Gastrocnemius medialis (tissue), 4 donors: ENCODE results near the gene RPUSD3. TPM values are rescaled to one million over a fixed set of nuclear protein-coding genes. Genes with fewer than 3 reads are reported as not detected.

Experiments
- ATAC-seq, 2 donors: fragments of 150-250 bp; one replicate each; pipeline ENCODE4 v1.9.1; 2016
- DNase-seq, 2 donors: peaks; one replicate each; pipeline ENCODE4 v3.0.0-alpha.2; 2019
- H3K27ac ChIP-seq, 4 donors: fragments of 200-600 bp; sonication (generic); 1 replicate in 1 of 4; 2 replicates in 3 of 4; pipeline ENCODE4 v1.5.1; 2016 to 2018; ENCODE audit warnings: mild to moderate bottlenecking in 2 of 4, moderate library complexity in 1 of 4
- H3K27me3 ChIP-seq, 3 donors: fragments of 200-600 bp; sonication (generic) in 2 of 3; 1 replicate in 1 of 3; 2 replicates in 2 of 3; pipeline versions ENCODE4 v1.5.1 to v1.6.0; 2016 to 2019; ENCODE audit warnings: mild to moderate bottlenecking in 1 of 3, moderate library complexity in 1 of 3
- H3K36me3 ChIP-seq, 2 donors: fragments of 200-600 bp; sonication (generic) in 1 of 2; one replicate each; pipeline ENCODE4 v1.5.1; 2017 to 2018
- H3K4me1 ChIP-seq, 2 donors: fragments of 200-600 bp; sonication (generic) in 1 of 2; one replicate each; pipeline ENCODE4 v1.5.1; 2016 to 2017; ENCODE audit warnings: mild to moderate bottlenecking in 2 of 2
- H3K4me3 ChIP-seq, 4 donors: fragments of 200-600 bp; sonication (generic) in 3 of 4; 1 replicate in 1 of 4; 2 replicates in 3 of 4; pipeline ENCODE4 v1.5.1; 2016 to 2019; ENCODE audit warnings: mild to moderate bottlenecking in 2 of 4
- H3K9me3 ChIP-seq, 3 donors: fragments of 200-600 bp; sonication (generic) in 2 of 3; 1 replicate in 1 of 3; 2 replicates in 2 of 3; pipeline ENCODE4 v1.5.1; 2016 to 2019
- CTCF ChIP-seq, 5 experiments: fragments of 450-650 bp in 3 of 5; fragments of 200-600 bp in 2 of 5; sonication (generic) in 2 of 5; IDR thresholded peaks in 4 of 5; conservative IDR thresholded peaks in 1 of 5; 1 replicate in 4 of 5; 2 replicates in 1 of 5; pipeline ENCODE4 v1.5.1; 2016 to 2019; ENCODE audit warnings: antibody characterized with exemption in 5 of 5, mild to moderate bottlenecking in 3 of 5, moderate library complexity in 3 of 5
- POLR2A ChIP-seq, 2 donors: fragments of 450-650 bp; IDR thresholded peaks; one replicate each; pipeline ENCODE4 v1.6.1; 2017; ENCODE audit warnings: antibody characterized with exemption in 2 of 2, mild to moderate bottlenecking in 2 of 2, moderate library complexity in 2 of 2
- in situ Hi-C, 4 donors: fragments of 200-750 bp; cut with MboI; loops; one replicate each; pipeline versions ENCODE4 v1.15.0 to v1.8.0; 2017; ENCODE audit warnings: low sequenced_read_pairs in 4 of 4
- intact Hi-C: fragments of 100-400 bp; cut with DNase I; formaldehyde crosslinking; loops from one replicate; pipeline ENCODE4 v1.15.1; 2023; ENCODE audit warnings: low total_unique reads
- total RNA-seq, 4 donors: library from RNA; depleted of rRNA; stranded (reverse); fragments of >200 nt; gene quantifications; one replicate each; pipeline versions ENCODE4 v1.1.0 to v1.2.3, GENCODE V29; 2016

Gene RPUSD3
- total RNA-seq, 4 donors from 2014 or later = 72.7 to 96.7 (median 75.5) TPM

- Histone ChIP-seq H3K4me3 (no peak overlapping the region), H3K27ac (no peak overlapping the region), H3K4me1 (no peaks in the 10 kb centered on the region), H3K27me3 (no peaks in the 10 kb centered on the region), H3K9me3 (no peaks in the 10 kb centered on the region), H3K36me3 (peaks cover 0 to 28% of the 10 kb centered on the region in 2 donors)
- in situ Hi-C loops (no loop called here), intact Hi-C loops (no loop called here)
- ATAC-seq (no peak), DNase-seq (no peak)
- TF ChIP-seq POLR2A (IDR thresholded peaks at IDR 0.05) (no peak), CTCF (IDR thresholded peaks at IDR 0.05 in 4 of 5, conservative IDR thresholded peaks at IDR 0.05 in 1 of 5) (no peak)
Measured at GRCh38 chr3:9828801-9829755, 14.7 kb downstream of the RPUSD3 start.

GRCh38 chr3:9826815-9827573, 16.8 kb downstream of the RPUSD3 start:
- no peak for TF ChIP-seq CTCF (IDR thresholded peaks at IDR 0.05 in 4 of 5, conservative IDR thresholded peaks at IDR 0.05 in 1 of 5)
- TF ChIP-seq POLR2A (IDR thresholded peaks at IDR 0.05) = no peak
- peaks cover 0 to 21% of the 10 kb centered on the region in 2 donors for H3K36me3 ChIP-seq
- intact Hi-C loops (no loop called here), in situ Hi-C loops (no loop called here)
- no peaks in the 10 kb centered on the region for H3K4me1 ChIP-seq
- DNase-seq (no peak), ATAC-seq (no peak)
- H3K9me3 ChIP-seq = no peaks in the 10 kb centered on the region
- no peak overlapping the region for H3K4me3 ChIP-seq
- no peak overlapping the region for H3K27ac ChIP-seq
- H3K27me3 ChIP-seq = no peaks in the 10 kb centered on the region

- H3K36me3 ChIP-seq = peaks cover 0 to 13% of the 10 kb centered on the region in 2 donors
- no peak overlapping the region for H3K4me3 ChIP-seq
- in situ Hi-C loops = no loop called here
- no peak overlapping the region for H3K27ac ChIP-seq
- no peaks in the 10 kb centered on the region for H3K9me3 ChIP-seq
- no peaks in the 10 kb centered on the region for H3K4me1 ChIP-seq
- DNase-seq (no peak), ATAC-seq (no peak)
- TF ChIP-seq CTCF (IDR thresholded peaks at IDR 0.05 in 4 of 5, conservative IDR thresholded peaks at IDR 0.05 in 1 of 5) (no peak), POLR2A (IDR thresholded peaks at IDR 0.05) (no peak)
- no peaks in the 10 kb centered on the region for H3K27me3 ChIP-seq
- intact Hi-C loops = no loop called here
Measured at GRCh38 chr3:9825451-9826040, 18.3 kb downstream of the RPUSD3 start.

GRCh38 chr3:9820946-9821345, 22.9 kb downstream of the RPUSD3 start:
- peaks cover 0 to 7% of the 10 kb centered on the region in 2 donors for H3K4me1 ChIP-seq
- no peaks in the 10 kb centered on the region for H3K27me3 ChIP-seq
- no peaks in the 10 kb centered on the region for H3K36me3 ChIP-seq
- DNase-seq (no peak), ATAC-seq (no peak)
- H3K4me3 ChIP-seq = no peak overlapping the region
- no peak for TF ChIP-seq POLR2A (IDR thresholded peaks at IDR 0.05)
- TF ChIP-seq CTCF (IDR thresholded peaks at IDR 0.05 in 4 of 5, conservative IDR thresholded peaks at IDR 0.05 in 1 of 5) = peak in 1 of 5 experiments; percentile 17
- no peaks in the 10 kb centered on the region for H3K9me3 ChIP-seq
- in situ Hi-C loops = no loop called here
- H3K27ac ChIP-seq = no peak overlapping the region
- intact Hi-C loops = no loop called here
